ENCODE data around the gene EYS.

- TF ChIP-seq EZH2phosphoT487 (IDR thresholded peaks at IDR 0.05; ENCODE audit: borderline replicate concordance) (no peak), CTCF (conservative IDR thresholded peaks at IDR 0.05; ENCODE audit: low read length) (no peak)
Observed at GRCh38 chr6:63808576-63808975, 1898.5 kb downstream of the EYS start.

Measured in Loucy (cell line).